Loucy (cell line): Measurements from ENCODE around the gene THOP1.

Source experiments
- H2AFZ ChIP-seq: fragments of 200-600 bp; sonication (generic); 2 replicates; pipeline ENCODE4 v1.6.0; 2016; ENCODE audit warnings: antibody characterized with exemption, mild to moderate bottlenecking, low read length, moderate library complexity
- H3F3A ChIP-seq: fragments of 200-600 bp; 2 replicates; pipeline ENCODE4 v1.6.0; 2016; ENCODE audit warnings: antibody characterized with exemption, low read depth, mild to moderate bottlenecking
- H3K27me3 ChIP-seq: fragments of 200-600 bp; sonication (generic); 2 replicates; pipeline ENCODE4 v1.6.1; 2014; ENCODE audit warnings: low read length, mild to moderate bottlenecking; ENCODE audit not compliant: insufficient read depth, poor library complexity, severe bottlenecking
- H3K36me3 ChIP-seq: fragments of 200-600 bp; sonication (generic); 2 replicates; pipeline ENCODE4 v1.6.1; 2016; ENCODE audit warnings: low read length; ENCODE audit not compliant: insufficient read depth
- H3K4me1 ChIP-seq: fragments of 200-600 bp; sonication (generic); 2 replicates; pipeline ENCODE4 v1.5.1; 2014; ENCODE audit warnings: low read length, mild to moderate bottlenecking; ENCODE audit not compliant: insufficient read depth, poor library complexity, severe bottlenecking
- H3K4me2 ChIP-seq: fragments of 200-600 bp; sonication (generic); 2 replicates; pipeline ENCODE4 v1.6.0; 2014; ENCODE audit warnings: antibody characterized with exemption, low read length, low read depth, mild to moderate bottlenecking; ENCODE audit not compliant: poor library complexity, severe bottlenecking
- H3K4me3 ChIP-seq: fragments of 200-600 bp; sonication (generic); 2 replicates; pipeline ENCODE4 v1.5.1; 2014; ENCODE audit warnings: low read length, mild to moderate bottlenecking, mixed read lengths; ENCODE audit not compliant: poor library complexity, severe bottlenecking
- H3K79me2 ChIP-seq: fragments of 200-600 bp; sonication (generic); 2 replicates; pipeline ENCODE4 v1.6.1; 2014; ENCODE audit warnings: low read length; ENCODE audit not compliant: insufficient read depth
- H3K9ac ChIP-seq: fragments of 200-600 bp; sonication (generic); 2 replicates; pipeline ENCODE4 v1.6.0; 2014; ENCODE audit warnings: mild to moderate bottlenecking, low read depth, low read length, moderate library complexity; ENCODE audit not compliant: poor library complexity, severe bottlenecking
- H3K9me2 ChIP-seq: fragments of 200-600 bp; sonication (generic); replicated peaks from 2 replicates; pipeline ENCODE4 v1.6.1; 2016; ENCODE audit warnings: low read depth, low read length, mixed read lengths
- H3K9me3 ChIP-seq: fragments of 200-600 bp; sonication (generic); 2 replicates; pipeline ENCODE4 v1.6.1; 2014; ENCODE audit warnings: mild to moderate bottlenecking, antibody characterized with exemption, low read length, low read depth; ENCODE audit not compliant: insufficient read depth
- H4K20me1 ChIP-seq: fragments of 200-600 bp; sonication (generic); 2 replicates; pipeline ENCODE4 v1.6.0; 2014; ENCODE audit warnings: antibody characterized with exemption, low read length, mild to moderate bottlenecking; ENCODE audit not compliant: insufficient read depth, poor library complexity, severe bottlenecking
- CTCF ChIP-seq: fragments of 200-600 bp; sonication (generic); conservative IDR thresholded peaks from 2 replicates; pipeline ENCODE4 v1.5.1; 2014; ENCODE audit warnings: mild to moderate bottlenecking, antibody characterized with exemption, low read length
- EZH2phosphoT487 ChIP-seq: fragments of 200-600 bp; IDR thresholded peaks from 2 replicates; pipeline ENCODE4 v1.6.1; 2018; ENCODE audit warnings: antibody characterized with exemption, mild to moderate bottlenecking, moderate library complexity, borderline replicate concordance

The THOP1 gene

GRCh38 chr19:2770055-2771013 is 15.0 kb upstream of the THOP1 start:
- Histone ChIP-seq H3K4me1 (peaks cover under 1% of the 10 kb centered on the region), H3K9me3 (no peaks in the 10 kb centered on the region), H3K27me3 (no peaks in the 10 kb centered on the region), H3K9me2 (no peaks in the 10 kb centered on the region), H3K79me2 (peaks cover 57% of the 10 kb centered on the region), H3K36me3 (peaks cover 33% of the 10 kb centered on the region; the same call in 1 of the 2 replicates), H3K4me3 (no peak overlapping the region), H4K20me1 (peaks cover 37% of the 10 kb centered on the region), H3F3A (no peaks in the 10 kb centered on the region), H3K4me2 (no peak overlapping the region), H3K9ac (no peak overlapping the region), H2AFZ (no peak overlapping the region)
- TF ChIP-seq CTCF (no peak), EZH2phosphoT487 (no peak)

GRCh38 chr19:2771786-2772674 is 13.3 kb upstream of the THOP1 start:
- H3K4me2 ChIP-seq: no peak overlapping the region
- H4K20me1 ChIP-seq: peaks cover 47% of the 10 kb centered on the region
- H3K9me2 ChIP-seq: no peaks in the 10 kb centered on the region
- no peaks in the 10 kb centered on the region for H3K9me3 ChIP-seq
- H3K9ac ChIP-seq: no peak overlapping the region
- H3F3A ChIP-seq: no peaks in the 10 kb centered on the region
- H3K27me3 ChIP-seq: no peaks in the 10 kb centered on the region
- peaks cover 74% of the 10 kb centered on the region for H3K79me2 ChIP-seq
- no peak overlapping the region for H3K4me3 ChIP-seq
- H3K36me3 ChIP-seq: peaks cover 20% of the 10 kb centered on the region; the same call in 1 of the 2 replicates
- TF ChIP-seq CTCF (no peak), EZH2phosphoT487 (no peak)
- H3K4me1 ChIP-seq: peaks cover 10% of the 10 kb centered on the region
- no peak overlapping the region for H2AFZ ChIP-seq

GRCh38 chr19:2774083-2774679 is 11.1 kb upstream of the THOP1 start:
- Histone ChIP-seq H3K36me3 (peaks cover 2% of the 10 kb centered on the region; the same call in 1 of the 2 replicates), H3K4me1 (peaks cover 14% of the 10 kb centered on the region), H4K20me1 (peaks cover 52% of the 10 kb centered on the region), H3K27me3 (no peaks in the 10 kb centered on the region), H3F3A (no peaks in the 10 kb centered on the region), H3K4me3 (no peak overlapping the region), H3K9ac (no peak overlapping the region), H3K4me2 (no peak overlapping the region), H3K9me3 (no peaks in the 10 kb centered on the region), H3K9me2 (no peaks in the 10 kb centered on the region), H3K79me2 (peaks cover 87% of the 10 kb centered on the region), H2AFZ (no peak overlapping the region)
- TF ChIP-seq EZH2phosphoT487: no peak
- no peak for TF ChIP-seq CTCF
